Limb (tissue), 2 donors: ENCODE results near the gene ACRBP.

Experiments
- DNase-seq, 2 donors: peaks; one replicate each; pipeline ENCODE4 v3.0.0-alpha.2; 2016; ENCODE audit errors: extremely low spot score in 2 of 2

Gene ACRBP

DNA sequence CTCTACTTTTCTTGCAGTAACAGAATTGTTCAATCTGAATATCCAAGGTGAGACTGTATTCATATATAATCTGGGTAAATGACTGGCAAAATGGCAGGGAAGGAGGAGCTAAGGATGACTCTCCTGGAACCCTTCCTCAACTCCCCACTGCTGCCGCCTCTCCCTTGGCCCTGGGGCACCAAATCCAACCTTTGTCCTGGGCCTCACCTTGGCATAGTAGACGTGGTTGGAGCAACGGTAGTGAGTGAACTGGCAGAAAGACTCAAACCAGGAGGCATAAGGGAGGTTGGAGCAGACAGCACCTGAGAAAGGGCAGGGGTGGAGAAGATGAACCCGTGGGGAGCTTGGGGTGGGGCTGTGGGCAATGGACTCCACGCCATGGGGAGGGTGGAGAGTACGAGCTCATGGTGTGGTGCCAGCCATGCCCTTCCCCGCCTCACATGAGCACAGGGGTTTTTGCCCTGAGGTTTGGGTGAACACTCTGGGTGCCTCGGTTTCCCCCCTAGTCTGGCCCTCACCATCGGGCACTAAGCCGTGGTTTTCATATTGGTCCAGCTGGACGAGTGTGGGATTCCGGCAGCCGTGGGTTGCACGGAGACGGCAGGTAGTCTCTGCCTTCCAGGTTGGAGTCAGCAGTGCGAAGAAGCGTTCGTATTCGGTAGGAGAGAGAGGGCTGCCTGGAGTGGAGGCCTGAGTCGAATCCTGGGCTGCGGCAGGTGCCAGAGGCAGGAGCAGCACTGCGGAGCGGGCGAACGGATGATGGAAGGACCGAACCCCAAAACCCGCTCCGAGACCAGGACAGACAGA lies 753 bp downstream of the ACRBP start:
- DNase-seq, result no peak

DNA sequence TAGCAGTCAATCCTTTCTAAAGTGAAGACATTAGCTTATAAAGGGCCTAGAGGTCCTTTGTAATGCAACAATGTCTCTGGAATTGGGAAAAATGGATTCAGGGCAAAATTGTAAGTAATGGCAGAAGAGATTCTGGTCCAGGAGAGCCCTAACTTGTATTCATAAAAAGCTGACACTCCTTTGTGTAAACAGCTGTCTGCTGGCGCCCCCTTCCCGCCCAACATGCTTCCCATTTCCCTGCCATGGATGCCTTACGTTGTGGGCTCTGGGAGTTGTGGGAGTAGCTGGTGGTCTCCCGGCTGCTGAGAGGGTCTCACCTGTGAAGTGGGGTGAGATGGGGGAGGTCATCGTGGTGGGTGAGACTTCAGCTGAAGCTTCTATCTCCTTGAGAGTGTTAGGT lies 2.3 kb downstream of the ACRBP start:
- DNase-seq, result peak in 1 of 2 donors; percentile 36

DNA sequence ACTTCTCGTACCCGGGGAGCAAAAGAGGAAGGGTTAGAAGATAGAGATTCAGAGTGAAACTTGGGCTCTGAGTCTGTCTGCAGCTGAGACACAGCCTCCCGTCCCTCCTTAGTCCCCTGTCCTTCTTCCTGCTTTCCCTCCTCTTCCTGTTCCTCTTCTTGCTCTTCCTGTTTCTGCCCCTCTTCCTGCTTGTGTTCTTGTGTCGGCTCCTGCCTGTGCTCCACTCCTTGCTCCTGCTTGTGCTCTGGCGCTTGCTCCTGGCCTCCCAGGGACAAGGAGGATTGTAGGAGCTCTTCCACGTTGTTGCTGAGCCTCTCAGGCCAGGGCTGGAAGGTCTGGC lies 3.0 kb downstream of the ACRBP start:
- no peak for DNase-seq

DNA sequence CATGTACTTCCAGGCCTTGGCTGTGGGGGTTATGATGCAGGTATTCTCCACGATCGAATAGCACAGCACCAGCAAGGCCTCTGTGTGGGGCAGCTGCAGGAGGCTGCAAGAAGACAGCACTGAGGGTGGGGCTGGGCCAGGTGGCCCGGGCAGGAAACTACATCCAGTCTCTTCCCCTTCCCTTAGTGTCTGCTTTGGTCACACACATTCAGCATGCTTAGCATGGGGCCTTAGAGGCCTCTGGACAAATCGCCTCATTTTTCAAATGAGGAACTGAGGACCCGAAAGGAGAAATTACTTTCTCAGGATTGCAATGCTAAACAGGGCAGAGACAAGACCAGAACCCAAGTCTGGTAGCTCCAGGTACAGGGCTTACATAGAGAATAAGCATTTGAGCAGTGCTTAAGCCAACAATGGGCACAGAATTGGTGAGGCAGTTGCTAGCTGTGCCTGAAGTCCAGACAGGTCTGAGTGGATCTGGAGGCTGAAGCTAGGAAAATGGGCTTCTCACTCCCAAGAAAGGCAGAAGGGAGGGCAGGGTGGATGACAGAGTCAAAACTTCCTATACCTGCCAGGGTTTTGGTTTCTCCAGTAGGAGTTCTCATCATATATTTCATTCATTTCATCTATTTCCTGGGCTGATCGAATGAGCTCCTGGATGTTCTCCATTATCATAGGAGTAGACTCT lies 3.5 kb downstream of the ACRBP start:
- no peak for DNase-seq

DNA sequence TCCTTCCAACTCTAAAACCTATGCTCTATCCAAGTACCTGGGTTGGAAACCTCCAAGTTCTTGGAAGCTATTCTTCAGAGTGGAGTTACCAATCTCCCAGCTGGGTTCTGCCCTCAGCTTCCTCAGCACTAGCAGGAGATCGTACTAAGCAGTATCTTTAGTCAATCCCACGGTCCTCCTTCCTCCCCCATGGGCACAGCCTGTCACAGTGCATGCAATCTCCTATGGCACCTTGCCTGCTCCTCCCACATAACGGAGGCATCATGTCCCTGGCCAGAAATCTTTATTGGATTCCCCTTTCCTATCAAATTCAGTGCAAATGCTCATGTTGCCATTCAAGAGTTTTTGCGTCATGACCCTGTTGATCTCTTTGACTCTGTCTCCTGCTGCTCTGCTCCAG lies 6.1 kb downstream of the ACRBP start:
- no peak for DNase-seq

DNA sequence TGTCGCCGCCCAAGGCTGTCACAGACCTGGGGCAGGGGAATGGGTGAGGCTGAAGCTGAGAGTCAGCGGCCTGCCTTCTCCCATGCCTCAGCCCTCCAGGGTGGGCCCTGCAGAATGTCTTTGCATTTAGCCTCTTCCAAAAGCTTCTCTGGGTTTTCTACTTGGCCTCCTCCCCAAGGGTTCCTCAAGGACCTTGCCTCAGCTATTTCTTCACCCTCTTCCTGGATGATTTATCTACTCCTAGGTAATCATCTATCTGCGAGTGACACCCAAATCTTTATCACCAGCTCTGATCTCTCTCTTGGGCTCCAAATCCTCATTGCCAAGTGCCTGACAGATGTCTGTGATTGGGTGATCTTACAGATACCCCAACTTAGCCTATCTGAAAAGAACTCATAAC lies 6.7 kb downstream of the ACRBP start:
- no peak for DNase-seq

DNA sequence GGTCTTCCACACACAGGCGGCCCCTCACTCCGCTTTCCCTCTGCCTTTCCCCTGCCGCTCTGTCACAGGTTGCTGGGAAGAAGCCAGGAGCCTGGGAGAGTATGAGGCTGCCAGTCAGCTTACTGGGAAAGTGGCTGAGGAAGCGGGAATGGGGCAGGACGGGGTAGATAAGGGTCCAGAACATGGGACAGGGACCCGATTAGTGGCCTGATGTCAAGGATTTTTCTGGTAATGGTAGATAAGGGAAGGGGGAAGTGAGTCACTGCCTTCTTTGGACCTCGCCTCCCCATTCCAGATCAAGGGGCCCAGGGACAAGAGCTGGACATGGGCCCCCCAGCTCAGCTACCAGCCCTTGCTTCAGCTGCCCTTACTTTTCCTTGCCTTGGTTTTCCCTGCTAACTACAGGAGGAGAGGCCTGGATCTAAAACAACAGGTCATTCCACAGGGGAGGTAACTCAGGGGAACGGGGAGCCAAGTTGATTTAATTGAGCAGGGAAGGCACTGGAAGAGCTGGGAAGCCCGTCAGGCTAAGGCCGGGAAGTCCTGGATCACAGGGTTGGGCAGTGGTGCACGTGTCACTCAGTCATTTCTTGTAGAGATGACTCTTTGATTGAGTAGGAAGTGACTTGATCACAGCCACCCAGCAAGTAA lies 8.0 kb downstream of the ACRBP start:
- no peak for DNase-seq

DNA sequence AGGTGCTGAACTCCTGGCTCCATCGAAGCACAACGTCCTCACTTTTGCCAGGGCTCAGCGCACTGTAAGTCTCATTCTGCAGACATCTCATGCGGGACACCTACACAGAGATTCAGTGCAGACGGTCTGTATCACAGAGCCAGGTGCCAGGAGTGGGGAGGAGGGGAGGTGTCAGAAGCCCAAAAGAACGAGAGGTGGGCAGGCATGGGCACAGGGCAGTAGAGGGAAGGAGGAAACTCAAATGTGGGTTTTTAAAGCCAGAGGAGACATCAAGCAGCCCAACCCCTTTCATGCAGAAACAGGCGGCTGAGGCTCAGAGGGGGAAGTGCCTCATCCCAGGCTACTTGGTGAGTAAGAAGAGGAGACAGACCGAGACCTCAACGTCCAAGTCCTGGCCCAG lies 8.9 kb downstream of the ACRBP start:
- DNase-seq, result no peak

DNA sequence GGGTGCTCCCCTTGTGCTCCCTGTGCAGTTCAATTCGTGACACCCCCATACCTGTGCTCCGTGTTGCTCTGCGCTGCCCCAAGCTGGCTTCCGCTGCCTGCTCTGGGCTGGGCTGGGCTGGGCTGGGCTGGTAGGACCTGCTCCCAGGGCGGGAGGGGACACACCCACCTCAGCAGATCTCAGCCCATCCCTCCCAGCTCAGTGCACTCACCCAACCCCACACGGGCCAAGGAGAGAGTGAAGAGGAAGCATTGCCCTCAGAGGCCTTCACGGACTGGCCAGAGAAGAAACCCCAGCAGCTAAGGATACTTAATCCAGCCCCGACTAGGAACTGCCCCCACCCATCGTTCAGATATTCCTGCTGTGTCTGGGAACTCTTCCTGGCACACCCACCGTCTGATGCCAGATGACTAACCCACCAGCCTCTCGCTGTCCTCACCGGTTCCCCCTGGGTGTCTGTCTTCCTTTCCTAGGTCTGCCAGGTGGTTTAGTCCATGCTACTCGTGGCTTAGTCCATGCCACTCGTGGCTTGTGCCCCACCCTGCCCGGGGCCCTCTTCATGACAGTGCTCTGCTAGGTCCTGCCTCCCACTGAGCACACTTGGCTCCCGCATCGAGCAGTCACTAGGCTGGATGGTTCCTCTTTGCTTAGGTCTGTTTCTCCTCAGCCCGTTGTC lies 11.2 kb downstream of the ACRBP start, which contains the start of gene LPAR5:
Gene LPAR5, minus strand, starts transcription at position 104 of the 676 bp plus-strand sequence. CDS start 14,711 bp downstream, outside the sequence.
- no peak for DNase-seq

DNA sequence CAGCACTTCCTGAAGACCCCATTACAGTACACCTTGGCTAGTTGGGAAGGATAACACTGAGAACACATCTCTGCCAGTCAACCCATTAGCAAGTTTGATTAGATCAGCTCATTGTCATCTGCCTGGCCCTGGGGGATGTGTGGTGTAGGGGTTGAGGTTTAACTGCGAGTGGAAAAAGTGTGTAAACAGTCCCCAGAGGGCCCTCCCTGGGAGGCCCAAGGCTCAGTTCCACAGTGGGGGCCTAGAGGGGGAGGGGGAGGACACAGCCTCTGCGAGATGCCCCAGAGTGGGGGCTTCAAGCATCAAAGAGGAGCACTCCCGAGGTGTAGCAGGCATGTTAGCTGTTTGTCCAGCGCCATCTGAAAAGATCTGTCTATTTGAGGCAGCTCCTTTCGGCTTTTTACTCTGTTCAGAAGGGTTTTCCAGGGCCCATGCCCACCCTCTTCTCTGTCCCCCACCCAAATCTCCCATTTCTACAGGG lies 11.8 kb downstream of the ACRBP start:
- DNase-seq, result no peak

DNA sequence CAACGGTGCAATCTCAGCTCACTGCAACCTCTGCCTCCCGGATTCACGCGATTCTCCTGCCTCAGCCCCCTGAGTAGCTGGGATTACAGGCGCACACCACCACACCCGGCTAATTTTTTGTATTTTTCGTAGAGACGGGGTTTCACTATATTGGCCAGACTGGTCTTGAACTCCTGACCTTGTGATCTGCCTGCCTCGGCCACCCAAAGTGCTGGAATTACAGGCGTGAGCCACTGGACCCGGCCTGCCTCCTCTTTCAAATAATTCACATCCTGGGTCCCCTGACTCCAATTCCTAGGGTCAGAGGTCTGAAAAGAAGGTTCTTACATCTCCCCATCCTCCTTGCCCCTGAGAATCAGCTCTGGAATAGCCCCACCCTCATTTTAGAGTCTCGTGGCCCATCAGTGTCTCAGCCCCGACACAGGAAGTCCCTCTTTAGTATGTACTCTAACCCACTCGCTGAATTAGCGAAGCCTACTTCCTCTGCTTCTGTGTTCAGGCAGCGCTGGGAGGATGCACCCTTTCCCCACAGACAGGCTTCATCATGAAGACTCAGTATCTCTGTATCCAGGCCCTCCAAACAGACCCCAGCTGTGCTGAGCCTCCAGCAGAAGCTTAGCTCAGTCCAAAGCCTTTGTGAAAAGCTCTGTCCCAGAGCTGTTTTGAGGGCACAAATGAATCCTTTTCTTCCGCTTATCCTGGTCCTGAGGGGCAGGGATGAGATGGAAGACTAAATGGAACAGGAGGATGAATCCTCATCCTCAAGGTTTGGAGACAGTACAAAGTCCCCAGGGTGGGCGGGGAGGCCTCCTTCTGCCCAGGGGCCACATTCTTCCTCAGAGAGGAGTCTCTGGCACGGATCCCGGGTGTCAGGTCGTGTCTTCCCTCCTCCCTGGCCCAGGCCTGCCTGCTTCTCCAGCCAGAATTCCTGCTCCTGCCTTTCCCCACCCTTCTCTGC lies 14.9 kb downstream of the ACRBP start:
- DNase-seq, result no peak

DNA sequence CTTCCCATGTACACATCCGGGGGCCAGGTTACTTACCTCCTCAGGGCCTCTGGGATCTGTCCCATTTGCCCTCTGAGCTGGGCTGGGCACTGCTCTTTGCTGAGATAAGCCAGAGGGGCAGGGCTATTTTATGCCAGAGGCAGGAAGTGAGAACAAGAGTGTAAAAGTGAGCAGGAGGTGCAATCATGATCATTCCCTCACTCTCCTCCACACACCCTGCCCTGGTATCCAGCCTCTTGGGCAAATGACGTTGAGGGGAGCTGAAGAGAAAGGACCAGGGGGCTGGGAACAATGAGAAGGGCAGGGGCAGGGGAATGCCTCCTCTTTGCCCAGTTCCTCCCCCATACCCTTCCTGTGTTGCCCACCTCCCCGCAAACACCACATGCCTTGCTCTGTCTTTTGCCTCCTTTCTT lies 15.7 kb downstream of the ACRBP start:
- no peak for DNase-seq

DNA sequence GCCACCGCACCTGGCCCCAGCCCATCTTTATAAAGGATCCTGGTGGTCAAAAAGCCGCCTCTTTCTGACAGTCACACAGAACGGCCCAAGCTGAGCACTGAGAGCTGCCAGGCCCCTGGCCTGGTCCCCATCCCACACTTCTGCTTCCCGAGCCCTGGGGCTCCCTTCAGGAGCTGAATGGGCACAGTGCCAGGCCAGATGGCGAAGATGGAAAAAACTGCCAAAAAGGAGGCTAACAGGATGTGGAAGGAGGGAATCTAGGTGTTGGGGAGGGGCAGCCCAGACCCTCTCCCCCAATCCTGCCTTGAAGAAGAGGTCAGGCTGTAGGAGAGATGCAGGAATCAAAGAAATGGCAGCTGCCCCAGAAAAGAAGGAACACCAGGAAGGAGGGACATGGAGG lies 16.5 kb downstream of the ACRBP start:
- peak; percentile 44 to 72 for DNase-seq

DNA sequence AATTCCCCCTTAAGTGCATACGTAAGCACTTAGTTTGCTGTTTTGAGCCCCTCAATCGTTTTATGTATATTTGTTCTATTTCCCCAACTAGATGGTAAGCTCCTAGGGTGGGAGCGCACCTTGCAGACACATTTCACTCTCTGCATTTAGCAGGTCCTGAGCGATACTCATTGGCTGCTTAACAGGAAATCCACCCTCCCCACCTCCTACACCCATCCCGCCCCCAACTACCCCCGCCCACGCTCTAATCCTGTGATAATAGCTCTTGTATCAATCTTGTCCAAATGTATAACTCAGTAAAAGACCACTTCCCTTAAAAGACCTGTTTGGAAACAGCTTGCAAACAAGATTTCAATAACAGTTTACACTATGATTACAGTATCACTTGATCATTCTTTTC lies 19.6 kb downstream of the ACRBP start:
- no peak for DNase-seq

DNA sequence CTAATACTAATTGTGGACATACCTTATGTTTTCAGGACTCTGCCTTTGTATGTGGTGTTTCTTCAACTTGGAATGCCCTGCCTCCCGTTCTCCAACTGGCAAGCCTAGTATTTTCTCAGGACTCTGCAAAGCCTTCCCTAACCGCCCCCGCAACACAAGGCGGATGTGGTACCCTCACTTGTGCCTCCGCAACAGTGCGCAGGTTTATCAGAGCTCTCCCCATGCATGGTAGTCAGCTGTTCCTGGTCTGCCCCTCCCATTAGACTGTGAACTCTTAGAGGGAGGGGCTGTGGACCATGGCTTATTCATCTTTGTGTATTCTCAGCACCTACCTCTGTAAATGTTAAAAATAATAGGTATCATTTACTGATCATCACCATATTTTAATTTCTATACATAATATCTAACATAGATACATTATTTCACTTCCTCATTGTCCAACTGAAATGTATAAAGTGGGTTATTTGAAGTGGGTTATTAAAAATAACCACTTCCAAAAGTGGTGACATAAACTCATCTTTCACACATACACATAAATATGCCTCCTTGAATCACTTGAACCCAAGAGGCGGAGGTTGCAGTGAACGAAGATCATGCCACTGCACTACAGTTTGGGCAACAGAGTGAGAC lies 20.5 kb downstream of the ACRBP start:
- DNase-seq, result no peak

DNA sequence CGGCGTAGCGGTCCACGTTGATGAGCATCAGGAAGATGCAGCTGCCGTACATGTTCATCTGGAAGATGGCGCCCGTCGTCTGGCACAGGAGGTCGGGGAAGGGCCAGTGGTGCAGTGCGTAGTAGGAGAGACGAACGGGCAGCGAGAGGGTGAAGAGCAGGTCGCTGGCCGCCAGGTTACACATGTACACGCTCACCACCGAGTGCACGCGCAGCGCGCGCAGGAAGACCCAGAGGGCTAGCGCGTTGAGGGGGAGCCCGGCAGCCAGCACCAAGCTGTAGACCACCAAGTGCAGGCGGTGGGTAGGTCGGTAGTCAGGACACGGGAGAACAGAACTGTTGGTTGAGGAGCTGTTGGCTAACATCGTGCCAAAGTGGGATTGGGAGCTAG lies 26.4 kb downstream of the ACRBP start:
- no peak for DNase-seq

DNA sequence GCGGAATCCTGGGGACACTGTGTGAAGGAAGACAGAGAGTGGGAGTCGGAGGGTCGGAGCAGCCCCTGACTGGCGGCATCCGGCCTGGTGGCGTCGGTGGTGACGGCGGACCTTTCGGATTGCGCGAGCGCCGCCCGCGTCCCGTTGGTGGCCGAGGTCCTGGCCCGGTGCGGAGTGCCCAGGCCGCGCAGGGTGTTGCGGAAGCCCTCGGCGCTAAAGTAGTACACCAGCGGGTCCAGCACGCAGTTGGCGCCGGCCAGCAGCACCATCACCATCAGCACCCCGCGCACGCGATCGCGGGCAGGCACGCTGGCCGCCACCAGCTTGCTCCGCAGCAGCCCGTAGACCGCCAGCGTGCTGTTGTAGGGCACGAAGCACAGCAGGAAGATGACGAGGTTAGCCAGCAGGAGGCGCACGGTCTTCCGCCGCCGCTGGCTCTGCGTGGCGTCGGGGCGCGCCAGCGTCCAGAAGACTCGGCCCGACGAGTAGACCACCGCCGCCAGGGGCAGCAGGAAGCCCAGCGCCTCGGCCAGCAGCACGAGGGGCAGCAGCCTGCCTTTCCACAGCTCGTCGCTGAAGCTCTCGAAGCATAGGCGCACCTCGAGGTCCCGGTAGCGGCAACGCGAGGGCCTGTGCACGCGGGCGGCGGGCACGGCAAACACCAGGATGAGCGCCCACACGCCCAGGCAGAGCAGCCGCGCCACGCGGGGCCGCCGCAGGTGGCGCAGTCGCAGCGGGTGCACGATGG lies 26.9 kb downstream of the ACRBP start:
- DNase-seq, result peak; percentile 64 to 80

DNA sequence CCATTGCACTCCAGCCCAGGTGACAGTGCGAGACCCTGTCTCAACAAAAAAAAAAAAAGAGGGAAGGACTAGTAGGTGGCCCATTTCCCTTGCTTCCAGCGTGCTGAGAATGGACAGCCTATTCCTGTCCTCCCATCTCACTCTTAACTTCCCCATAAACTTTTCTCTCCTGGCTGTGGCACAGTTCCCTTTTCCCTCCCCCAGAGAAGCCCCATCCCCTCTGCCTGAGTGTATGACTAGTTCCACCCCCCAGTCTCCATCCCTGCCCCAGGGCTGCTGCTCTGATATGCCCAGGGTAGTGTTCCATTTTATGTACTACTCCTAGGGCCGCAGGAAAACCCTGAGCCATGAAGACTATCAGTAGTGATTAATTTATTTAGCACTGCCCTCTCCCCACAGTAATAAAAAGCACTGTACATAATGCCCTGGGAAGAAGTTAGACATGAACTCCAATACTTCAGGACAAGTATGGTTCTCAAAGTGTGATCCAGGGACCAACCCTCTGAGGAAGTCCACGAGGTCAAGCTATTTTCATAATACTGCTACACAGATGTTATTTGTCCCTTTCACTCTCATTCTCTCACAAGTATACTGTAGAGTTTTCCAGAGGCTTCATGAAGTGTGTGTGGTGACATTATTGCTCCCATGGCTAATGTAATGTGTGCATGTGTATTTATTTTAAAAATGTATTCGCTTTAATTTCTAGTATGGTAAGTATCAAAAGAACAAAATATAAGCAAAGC lies 28.6 kb downstream of the ACRBP start:
- DNase-seq, result no peak

DNA sequence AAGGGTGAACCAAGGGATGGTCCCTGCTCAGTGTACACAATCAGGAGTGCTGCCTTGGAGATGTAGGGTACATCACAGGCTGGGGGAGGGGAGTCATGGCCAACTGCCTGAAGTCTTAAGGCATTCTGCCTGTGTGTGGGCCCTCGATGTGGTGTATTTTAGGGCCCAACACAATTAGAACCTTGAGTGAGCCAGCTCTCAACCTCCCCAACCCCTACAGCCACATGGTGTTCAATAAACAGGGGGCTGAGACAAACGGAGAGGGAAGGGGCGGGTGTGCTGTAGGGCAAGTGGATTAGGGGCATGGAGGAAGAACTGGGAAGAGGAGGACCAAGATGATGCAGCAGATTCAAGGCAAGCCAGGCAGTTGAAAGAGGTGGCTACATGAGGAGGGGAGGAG lies 31.4 kb downstream of the ACRBP start:
- DNase-seq, result no peak
